Measurements from ENCODE around the gene DENND1A. TPM values are rescaled to one million over a fixed set of nuclear protein-coding genes. Genes with fewer than 3 reads are reported as not detected.

Gene DENND1A
- total and polyA plus RNA-seq, 2 experiments from 2014 or later, result 13.1 to 28.7 TPM

GRCh38 chr9:123712399-123712798 lies 217.5 kb downstream of the DENND1A start:
- Mint-ChIP-seq H3K4me1 (peaks cover 9% of the 10 kb centered on the region), H3K27ac (no peak overlapping the region), H3K4me3 (no peak overlapping the region), H3K36me3 (ENCODE audit: low read depth) (no peaks in the 10 kb centered on the region), H3K27me3 (ENCODE audit: insufficient read depth, low read depth, poor library complexity) (no peaks in the 10 kb centered on the region), H3K9me3 (no peaks in the 10 kb centered on the region)
- Histone ChIP-seq H4K20me1 (replicated peaks; ENCODE audit: insufficient read depth) (peaks cover 4% of the 10 kb centered on the region; the same call in 1 of the 2 replicates), H3K79me2 (replicated peaks; ENCODE audit: insufficient read depth) (no peaks in the 10 kb centered on the region), H3K4me1 (ENCODE audit: insufficient read depth) (no peaks in the 10 kb centered on the region), H3K9me2 (ENCODE audit: insufficient read depth) (no peaks in the 10 kb centered on the region), H3K4me3 (no peak overlapping the region), H3K27me3 (ENCODE audit: insufficient read depth) (no peaks in the 10 kb centered on the region), H3K4me2 (no peak overlapping the region), H3K36me3 (ENCODE audit: insufficient read depth) (no peaks in the 10 kb centered on the region), H2AFZ (no peak overlapping the region), H3K27ac (ENCODE audit: low read depth) (no peak overlapping the region), H3F3A (replicated peaks; ENCODE audit: low read depth) (no peaks in the 10 kb centered on the region)
- no peak for DNase-seq (ENCODE audit: low spot score)
- ATAC-seq, result no peak
- TF ChIP-seq ZNF462 (CRISPR knock-in tag; IDR thresholded peaks at IDR 0.05), result no peak
- TF ChIP-seq EZH2 (IDR thresholded peaks at IDR 0.05; ENCODE audit: low read depth, unreplicated experiment), result no peak
- TF ChIP-seq, protein P1, sequence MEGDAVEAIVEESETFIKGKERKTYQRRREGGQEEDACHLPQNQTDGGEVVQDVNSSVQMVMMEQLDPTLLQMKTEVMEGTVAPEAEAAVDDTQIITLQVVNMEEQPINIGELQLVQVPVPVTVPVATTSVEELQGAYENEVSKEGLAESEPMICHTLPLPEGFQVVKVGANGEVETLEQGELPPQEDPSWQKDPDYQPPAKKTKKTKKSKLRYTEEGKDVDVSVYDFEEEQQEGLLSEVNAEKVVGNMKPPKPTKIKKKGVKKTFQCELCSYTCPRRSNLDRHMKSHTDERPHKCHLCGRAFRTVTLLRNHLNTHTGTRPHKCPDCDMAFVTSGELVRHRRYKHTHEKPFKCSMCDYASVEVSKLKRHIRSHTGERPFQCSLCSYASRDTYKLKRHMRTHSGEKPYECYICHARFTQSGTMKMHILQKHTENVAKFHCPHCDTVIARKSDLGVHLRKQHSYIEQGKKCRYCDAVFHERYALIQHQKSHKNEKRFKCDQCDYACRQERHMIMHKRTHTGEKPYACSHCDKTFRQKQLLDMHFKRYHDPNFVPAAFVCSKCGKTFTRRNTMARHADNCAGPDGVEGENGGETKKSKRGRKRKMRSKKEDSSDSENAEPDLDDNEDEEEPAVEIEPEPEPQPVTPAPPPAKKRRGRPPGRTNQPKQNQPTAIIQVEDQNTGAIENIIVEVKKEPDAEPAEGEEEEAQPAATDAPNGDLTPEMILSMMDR (conservative IDR thresholded peaks at IDR 0.05; ENCODE audit: low read depth in 2 of 2), result no peak
- TF ChIP-seq ZNF114 (CRISPR knock-in tag; IDR thresholded peaks at IDR 0.05), result no peak
- no peak for TF ChIP-seq CREB1 (CRISPR knock-in tag; IDR thresholded peaks at IDR 0.05; ENCODE audit: low read depth)
- TF ChIP-seq JUNB (IDR thresholded peaks at IDR 0.05; ENCODE audit: unreplicated experiment), result no peak
- TF ChIP-seq EZH2phosphoT487 (IDR thresholded peaks at IDR 0.05; ENCODE audit: unreplicated experiment), result no peak
- no peak for TF ChIP-seq NANOG (IDR thresholded peaks at IDR 0.05; ENCODE audit: borderline replicate concordance)
- TF ChIP-seq, protein P2, sequence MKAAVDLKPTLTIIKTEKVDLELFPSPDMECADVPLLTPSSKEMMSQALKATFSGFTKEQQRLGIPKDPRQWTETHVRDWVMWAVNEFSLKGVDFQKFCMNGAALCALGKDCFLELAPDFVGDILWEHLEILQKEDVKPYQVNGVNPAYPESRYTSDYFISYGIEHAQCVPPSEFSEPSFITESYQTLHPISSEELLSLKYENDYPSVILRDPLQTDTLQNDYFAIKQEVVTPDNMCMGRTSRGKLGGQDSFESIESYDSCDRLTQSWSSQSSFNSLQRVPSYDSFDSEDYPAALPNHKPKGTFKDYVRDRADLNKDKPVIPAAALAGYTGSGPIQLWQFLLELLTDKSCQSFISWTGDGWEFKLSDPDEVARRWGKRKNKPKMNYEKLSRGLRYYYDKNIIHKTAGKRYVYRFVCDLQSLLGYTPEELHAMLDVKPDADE (IDR thresholded peaks at IDR 0.05), result no peak
- TF ChIP-seq REST (IDR thresholded peaks at IDR 0.05; ENCODE audit: unreplicated experiment), result no peak
- no peak for TF ChIP-seq POLR2AphosphoS5 (IDR thresholded peaks at IDR 0.05; ENCODE audit: low read depth)
- no peak for TF ChIP-seq STAT1 (IDR thresholded peaks at IDR 0.05; ENCODE audit: unreplicated experiment)
- TF ChIP-seq ZNF331 (CRISPR knock-in tag; IDR thresholded peaks at IDR 0.05; ENCODE audit: low read depth), result no peak
